ENCODE results near the gene SHOC2. TPM values are rescaled to one million over a fixed set of nuclear protein-coding genes. Genes with fewer than 3 reads are reported as not detected.

Gene SHOC2
- total and polyA plus RNA-seq, 2 of the 13 experiments (the other 11 are each of a cell fraction or from before 2014, with no cell fraction given) = 8.6 to 25.5 TPM

DNA sequence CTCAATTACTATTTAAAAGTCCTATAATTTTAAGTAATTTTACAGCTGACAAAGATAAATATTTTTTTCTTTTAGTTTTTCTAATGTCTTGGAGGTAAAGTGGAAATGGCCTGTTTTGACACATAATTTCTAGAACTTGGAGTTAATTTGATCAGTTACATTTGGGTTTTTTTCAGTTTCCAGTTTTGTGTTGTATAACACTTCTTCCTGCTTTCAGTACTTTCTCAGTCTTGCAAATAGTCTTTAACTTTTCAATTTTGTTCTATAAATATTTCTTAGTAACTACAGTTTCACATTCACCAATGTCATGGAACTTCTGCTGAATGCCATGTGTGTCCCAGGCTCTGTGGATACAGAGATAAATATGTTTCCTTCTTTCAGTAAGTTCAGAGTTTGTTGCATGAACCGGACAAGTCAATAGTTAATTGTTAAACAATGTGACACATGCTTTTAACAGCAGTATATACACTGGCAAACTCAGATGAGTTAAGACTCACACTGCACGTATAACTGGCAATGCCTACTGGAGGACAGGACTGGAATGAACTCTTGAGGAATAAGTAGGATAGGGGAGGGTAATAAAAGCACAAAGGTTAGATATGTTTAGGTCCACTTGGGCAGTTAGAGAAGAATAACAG is 4.6 kb downstream of the SHOC2 start (continued):
- TF ChIP-seq, protein P1, sequence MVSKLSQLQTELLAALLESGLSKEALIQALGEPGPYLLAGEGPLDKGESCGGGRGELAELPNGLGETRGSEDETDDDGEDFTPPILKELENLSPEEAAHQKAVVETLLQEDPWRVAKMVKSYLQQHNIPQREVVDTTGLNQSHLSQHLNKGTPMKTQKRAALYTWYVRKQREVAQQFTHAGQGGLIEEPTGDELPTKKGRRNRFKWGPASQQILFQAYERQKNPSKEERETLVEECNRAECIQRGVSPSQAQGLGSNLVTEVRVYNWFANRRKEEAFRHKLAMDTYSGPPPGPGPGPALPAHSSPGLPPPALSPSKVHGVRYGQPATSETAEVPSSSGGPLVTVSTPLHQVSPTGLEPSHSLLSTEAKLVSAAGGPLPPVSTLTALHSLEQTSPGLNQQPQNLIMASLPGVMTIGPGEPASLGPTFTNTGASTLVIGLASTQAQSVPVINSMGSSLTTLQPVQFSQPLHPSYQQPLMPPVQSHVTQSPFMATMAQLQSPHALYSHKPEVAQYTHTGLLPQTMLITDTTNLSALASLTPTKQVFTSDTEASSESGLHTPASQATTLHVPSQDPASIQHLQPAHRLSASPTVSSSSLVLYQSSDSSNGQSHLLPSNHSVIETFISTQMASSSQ (IDR thresholded peaks at IDR 0.05; ENCODE audit: low read depth) = peak; percentile 71
- TF ChIP-seq, protein P1 (CRISPR knock-in tag; IDR thresholded peaks at IDR 0.05; ENCODE audit: borderline replicate concordance) = no peak
- TF ChIP-seq TEAD2 (CRISPR knock-in tag; IDR thresholded peaks at IDR 0.05) (no peak), ZNF564 (CRISPR knock-in tag; IDR thresholded peaks at IDR 0.05) (no peak), ELF3 (CRISPR knock-in tag; IDR thresholded peaks at IDR 0.05) (peak; percentile 71; the same call in 1 of the 2 replicates), ZKSCAN5 (CRISPR knock-in tag; IDR thresholded peaks at IDR 0.05) (no peak), ZNF569 (CRISPR knock-in tag; IDR thresholded peaks at IDR 0.05; ENCODE audit: borderline replicate concordance) (no peak), SRSF4 (IDR thresholded peaks at IDR 0.05; ENCODE audit: low read depth, low read length, poor library complexity, severe bottlenecking) (no peak), BCL6 (CRISPR knock-in tag; IDR thresholded peaks at IDR 0.05) (peak; percentile 47)
- TF ChIP-seq, protein P2, sequence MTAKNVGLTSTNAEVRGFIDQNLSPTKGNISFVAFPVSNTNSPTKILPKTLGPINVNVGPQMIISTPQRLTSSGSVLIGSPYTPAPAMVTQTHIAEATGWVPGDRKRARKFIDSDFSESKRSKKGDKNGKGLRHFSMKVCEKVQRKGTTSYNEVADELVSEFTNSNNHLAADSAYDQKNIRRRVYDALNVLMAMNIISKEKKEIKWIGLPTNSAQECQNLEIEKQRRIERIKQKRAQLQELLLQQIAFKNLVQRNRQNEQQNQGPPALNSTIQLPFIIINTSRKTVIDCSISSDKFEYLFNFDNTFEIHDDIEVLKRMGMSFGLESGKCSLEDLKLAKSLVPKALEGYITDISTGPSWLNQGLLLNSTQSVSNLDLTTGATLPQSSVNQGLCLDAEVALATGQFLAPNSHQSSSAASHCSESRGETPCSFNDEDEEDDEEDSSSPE (CRISPR knock-in tag; IDR thresholded peaks at IDR 0.05) = no peak
- TF ChIP-seq, protein P3, sequence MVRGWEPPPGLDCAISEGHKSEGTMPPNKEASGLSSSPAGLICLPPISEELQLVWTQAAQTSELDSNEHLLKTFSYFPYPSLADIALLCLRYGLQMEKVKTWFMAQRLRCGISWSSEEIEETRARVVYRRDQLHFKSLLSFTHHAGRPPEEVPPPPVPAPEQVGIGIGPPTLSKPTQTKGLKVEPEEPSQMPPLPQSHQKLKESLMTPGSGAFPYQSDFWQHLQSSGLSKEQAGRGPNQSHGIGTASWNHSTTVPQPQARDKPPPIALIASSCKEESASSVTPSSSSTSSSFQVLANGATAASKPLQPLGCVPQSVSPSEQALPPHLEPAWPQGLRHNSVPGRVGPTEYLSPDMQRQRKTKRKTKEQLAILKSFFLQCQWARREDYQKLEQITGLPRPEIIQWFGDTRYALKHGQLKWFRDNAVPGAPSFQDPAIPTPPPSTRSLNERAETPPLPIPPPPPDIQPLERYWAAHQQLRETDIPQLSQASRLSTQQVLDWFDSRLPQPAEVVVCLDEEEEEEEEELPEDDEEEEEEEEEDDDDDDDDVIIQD (CRISPR knock-in tag; IDR thresholded peaks at IDR 0.05; ENCODE audit: low read depth) = peak; percentile 79; the same call in 1 of the 2 replicates
- TF ChIP-seq, protein P4, sequence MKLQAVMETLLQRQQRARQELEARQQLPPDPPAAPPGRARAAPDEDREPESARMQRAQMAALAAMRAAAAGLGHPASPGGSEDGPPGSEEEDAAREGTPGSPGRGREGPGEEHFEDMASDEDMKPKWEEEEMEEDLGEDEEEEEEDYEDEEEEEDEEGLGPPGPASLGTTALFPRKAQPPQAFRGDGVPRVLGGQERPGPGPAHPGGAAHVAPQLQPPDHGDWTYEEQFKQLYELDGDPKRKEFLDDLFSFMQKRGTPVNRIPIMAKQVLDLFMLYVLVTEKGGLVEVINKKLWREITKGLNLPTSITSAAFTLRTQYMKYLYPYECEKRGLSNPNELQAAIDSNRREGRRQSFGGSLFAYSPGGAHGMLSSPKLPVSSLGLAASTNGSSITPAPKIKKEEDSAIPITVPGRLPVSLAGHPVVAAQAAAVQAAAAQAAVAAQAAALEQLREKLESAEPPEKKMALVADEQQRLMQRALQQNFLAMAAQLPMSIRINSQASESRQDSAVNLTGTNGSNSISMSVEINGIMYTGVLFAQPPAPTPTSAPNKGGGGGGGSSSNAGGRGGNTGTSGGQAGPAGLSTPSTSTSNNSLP (IDR thresholded peaks at IDR 0.05; ENCODE audit: low read depth, low read length) = peak; percentile 34; the same call in 1 of the 2 replicates
- TF ChIP-seq, protein P5, sequence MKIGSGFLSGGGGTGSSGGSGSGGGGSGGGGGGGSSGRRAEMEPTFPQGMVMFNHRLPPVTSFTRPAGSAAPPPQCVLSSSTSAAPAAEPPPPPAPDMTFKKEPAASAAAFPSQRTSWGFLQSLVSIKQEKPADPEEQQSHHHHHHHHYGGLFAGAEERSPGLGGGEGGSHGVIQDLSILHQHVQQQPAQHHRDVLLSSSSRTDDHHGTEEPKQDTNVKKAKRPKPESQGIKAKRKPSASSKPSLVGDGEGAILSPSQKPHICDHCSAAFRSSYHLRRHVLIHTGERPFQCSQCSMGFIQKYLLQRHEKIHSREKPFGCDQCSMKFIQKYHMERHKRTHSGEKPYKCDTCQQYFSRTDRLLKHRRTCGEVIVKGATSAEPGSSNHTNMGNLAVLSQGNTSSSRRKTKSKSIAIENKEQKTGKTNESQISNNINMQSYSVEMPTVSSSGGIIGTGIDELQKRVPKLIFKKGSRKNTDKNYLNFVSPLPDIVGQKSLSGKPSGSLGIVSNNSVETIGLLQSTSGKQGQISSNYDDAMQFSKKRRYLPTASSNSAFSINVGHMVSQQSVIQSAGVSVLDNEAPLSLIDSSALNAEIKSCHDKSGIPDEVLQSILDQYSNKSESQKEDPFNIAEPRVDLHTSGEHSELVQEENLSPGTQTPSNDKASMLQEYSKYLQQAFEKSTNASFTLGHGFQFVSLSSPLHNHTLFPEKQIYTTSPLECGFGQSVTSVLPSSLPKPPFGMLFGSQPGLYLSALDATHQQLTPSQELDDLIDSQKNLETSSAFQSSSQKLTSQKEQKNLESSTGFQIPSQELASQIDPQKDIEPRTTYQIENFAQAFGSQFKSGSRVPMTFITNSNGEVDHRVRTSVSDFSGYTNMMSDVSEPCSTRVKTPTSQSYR (CRISPR knock-in tag; IDR thresholded peaks at IDR 0.05; ENCODE audit: borderline replicate concordance) = no peak
